HEK293T (cell line): ENCODE results near the gene HS3ST3B1.

Experiments used
- CTCF ChIA-PET: fragments of 350-600 bp; formaldehyde crosslinking; extraction: SDS; loops from one replicate; lab custom pipeline; 2021; ENCODE audit warnings: antibody characterized with exemption, inconsistent platforms; lab: Yijun Ruan, JAX
- POLR2A ChIA-PET: fragments of 350-600 bp; formaldehyde crosslinking; extraction: SDS; loops from one replicate; lab custom pipeline; 2020; ENCODE audit warnings: antibody characterized with exemption, inconsistent platforms; lab: Yijun Ruan, JAX
- DNase-seq: peaks from one replicate; pipeline ENCODE4 v3.0.0; 2012; ENCODE audit warnings: mixed read lengths; ENCODE audit errors: extremely low spot score
- ARNT ChIP-seq: fragments of 450-650 bp; IDR thresholded peaks from 2 replicates; pipeline ENCODE4 v1.6.1; 2017; ENCODE audit warnings: mild to moderate bottlenecking
- BHLHE40 ChIP-seq: fragments of 450-650 bp; IDR thresholded peaks from 2 replicates; pipeline ENCODE4 v1.6.1; 2016; ENCODE audit warnings: mild to moderate bottlenecking, moderate library complexity, borderline replicate concordance
- CTBP1 ChIP-seq: fragments of 450-650 bp; IDR thresholded peaks from 2 replicates; pipeline ENCODE4 v1.6.1; 2016; ENCODE audit warnings: borderline replicate concordance
- ELF4 ChIP-seq: fragments of 450-650 bp; IDR thresholded peaks from 2 replicates; pipeline ENCODE4 v1.6.1; 2017; ENCODE audit warnings: antibody characterized with exemption
- FOXA1 ChIP-seq: fragments of 450-650 bp; IDR thresholded peaks from 2 replicates; pipeline ENCODE4 v1.6.1; 2016; ENCODE audit warnings: mild to moderate bottlenecking
- FOXK2 ChIP-seq: fragments of 450-650 bp; IDR thresholded peaks from 2 replicates; pipeline ENCODE4 v1.6.1; 2016; ENCODE audit warnings: mild to moderate bottlenecking
- FOXM1 ChIP-seq: fragments of 450-650 bp; IDR thresholded peaks from 2 replicates; pipeline ENCODE4 v1.6.1; 2017; ENCODE audit warnings: mild to moderate bottlenecking, borderline replicate concordance
- HDGF ChIP-seq: fragments of 450-650 bp; IDR thresholded peaks from 2 replicates; pipeline ENCODE4 v1.6.1; 2017; ENCODE audit warnings: antibody characterized with exemption, borderline replicate concordance
- L3MBTL2 ChIP-seq: fragments of 450-650 bp; conservative IDR thresholded peaks from 2 replicates; pipeline ENCODE4 v1.6.1; 2016; ENCODE audit warnings: mild to moderate bottlenecking
- LEF1 ChIP-seq: fragments of 450-650 bp; IDR thresholded peaks from 2 replicates; pipeline ENCODE4 v1.6.1; 2017; ENCODE audit warnings: mild to moderate bottlenecking, borderline replicate concordance
- NFRKB ChIP-seq: fragments of 450-650 bp; IDR thresholded peaks from 2 replicates; pipeline ENCODE4 v1.6.1; 2016; ENCODE audit warnings: mild to moderate bottlenecking, moderate library complexity
- SP1 ChIP-seq: fragments of 450-650 bp; IDR thresholded peaks from 2 replicates; pipeline ENCODE4 v1.6.1; 2017
- SUZ12 ChIP-seq: fragments of 450-650 bp; IDR thresholded peaks from 2 replicates; pipeline ENCODE4 v1.6.1; 2016; ENCODE audit warnings: mild to moderate bottlenecking
- TARDBP ChIP-seq: fragments of 450-650 bp; IDR thresholded peaks from 2 replicates; pipeline ENCODE4 v1.6.1; 2016
- ZNF384 ChIP-seq: fragments of 450-650 bp; IDR thresholded peaks from 2 replicates; pipeline ENCODE4 v1.6.1; 2016
- TF ChIP-seq, protein P1 (sequence below): fragments of 450-650 bp; IDR thresholded peaks from 2 replicates; pipeline ENCODE4 v1.6.1; 2016

The HS3ST3B1 gene

DNA sequence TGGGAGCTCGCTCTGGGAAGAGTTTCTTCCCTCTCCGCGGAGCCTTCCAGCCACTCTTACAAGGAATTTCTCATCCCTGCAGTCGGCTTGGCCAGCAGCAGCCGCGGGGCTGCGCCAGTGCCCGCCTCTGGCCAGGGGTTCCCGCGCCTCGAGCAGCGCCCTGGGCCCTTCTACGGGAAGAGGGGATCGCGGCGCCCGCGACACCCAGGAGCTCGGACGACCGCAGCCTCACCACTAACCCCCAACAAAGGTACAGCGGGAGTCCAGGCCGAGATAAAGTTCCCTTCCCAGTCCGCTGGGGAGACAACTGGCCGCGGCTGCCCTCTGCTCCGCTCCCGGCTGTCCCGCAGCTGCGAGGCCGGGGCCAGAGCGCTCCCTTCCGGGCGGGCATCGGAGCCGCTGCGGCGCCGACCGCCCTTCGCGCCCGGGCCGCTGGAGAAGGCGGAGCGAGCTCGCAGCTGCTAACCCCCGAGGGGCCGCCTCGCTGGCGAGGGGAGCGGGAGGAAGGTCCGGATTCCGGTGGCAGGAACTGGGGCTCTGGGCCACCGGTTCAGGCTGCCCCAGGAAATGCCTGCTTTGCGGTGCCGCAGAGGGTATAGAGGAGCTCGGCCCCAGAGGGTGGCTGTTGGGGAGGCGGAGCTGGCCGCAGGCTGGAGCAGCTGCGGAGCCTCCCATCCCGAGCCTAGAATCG is 3.6 kb upstream of the HS3ST3B1 start:
- peak; percentile 46 for TF ChIP-seq L3MBTL2
- TF ChIP-seq HDGF: no peak
- ChIA-PET CTCF (interaction anchor here (0.6 to 0.7 kb wide), 3 partner anchors 701 to 866 kb away, joined by 3 to 5 read pairs (median 3); no protein-coding TSS in a partner anchor), POLR2A (no interaction called here)
- DNase-seq: peak; percentile 56

DNA sequence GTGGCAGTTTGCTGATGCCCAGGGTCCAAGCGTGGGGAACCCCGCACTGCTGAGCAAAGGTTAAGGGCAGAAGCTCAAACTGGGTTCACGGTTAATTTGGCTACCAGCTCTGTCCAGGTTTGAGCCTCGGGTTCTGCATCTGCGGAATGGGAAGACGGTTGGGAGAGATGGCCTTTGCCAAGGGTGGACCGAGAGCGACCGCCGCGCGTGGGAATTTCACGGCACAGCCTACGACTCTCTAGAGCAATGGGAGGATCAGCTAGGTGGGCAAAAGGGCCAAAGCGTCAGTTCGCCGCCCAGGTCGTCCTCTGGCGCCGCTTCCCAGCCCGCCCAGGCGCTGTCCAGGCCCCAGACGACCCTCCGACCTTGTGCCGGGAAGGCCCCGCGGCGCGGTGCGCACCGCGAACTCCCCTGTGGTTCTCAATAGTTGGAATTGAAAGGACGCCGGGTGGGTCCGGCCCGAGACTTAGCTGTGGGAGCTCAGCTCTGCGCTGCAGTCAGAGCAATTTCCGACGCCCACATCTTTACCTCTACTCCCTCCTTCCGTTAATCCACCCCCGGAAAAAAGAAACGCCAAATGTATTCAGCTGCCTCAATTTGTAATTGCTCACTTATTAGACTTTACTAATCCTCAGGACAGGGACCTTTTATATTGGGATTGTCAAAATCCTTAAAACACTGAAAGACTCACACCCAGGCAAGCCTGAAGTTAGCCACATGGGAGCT is 2.5 kb upstream of the HS3ST3B1 start:
- POLR2A ChIA-PET: no interaction called here
- CTCF ChIA-PET: interaction anchor here (1.0 kb wide), 1 partner anchor 10 kb away, joined by 3 read pairs; no protein-coding TSS in a partner anchor
- DNase-seq: no peak
- TF ChIP-seq BHLHE40 (no peak), NFRKB (no peak), TARDBP (no peak), L3MBTL2 (no peak), SUZ12 (no peak), FOXA1 (no peak), ELF4 (no peak), ARNT (no peak)
- TF ChIP-seq, protein P1, sequence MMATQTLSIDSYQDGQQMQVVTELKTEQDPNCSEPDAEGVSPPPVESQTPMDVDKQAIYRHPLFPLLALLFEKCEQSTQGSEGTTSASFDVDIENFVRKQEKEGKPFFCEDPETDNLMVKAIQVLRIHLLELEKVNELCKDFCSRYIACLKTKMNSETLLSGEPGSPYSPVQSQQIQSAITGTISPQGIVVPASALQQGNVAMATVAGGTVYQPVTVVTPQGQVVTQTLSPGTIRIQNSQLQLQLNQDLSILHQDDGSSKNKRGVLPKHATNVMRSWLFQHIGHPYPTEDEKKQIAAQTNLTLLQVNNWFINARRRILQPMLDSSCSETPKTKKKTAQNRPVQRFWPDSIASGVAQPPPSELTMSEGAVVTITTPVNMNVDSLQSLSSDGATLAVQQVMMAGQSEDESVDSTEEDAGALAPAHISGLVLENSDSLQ: no peak

DNA sequence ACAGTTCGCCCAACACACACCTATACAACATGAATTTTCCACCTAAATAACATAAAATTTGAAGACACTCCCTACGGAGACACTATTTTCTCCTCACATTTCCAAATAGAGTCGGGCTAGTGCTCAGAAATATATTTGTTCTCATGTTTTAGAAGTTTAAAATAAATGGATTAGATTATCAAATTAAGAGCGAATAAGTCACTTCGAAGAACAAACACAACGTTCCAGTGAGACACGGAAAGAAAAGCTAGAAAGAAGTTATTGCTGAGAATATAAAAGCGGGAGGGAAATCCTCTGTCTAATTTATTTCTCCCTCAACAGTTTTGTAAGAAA is 2.0 kb upstream of the HS3ST3B1 start:
- no peak for TF ChIP-seq ZNF384
- TF ChIP-seq ELF4: no peak
- TF ChIP-seq FOXK2: no peak
- TF ChIP-seq L3MBTL2: no peak
- no peak for TF ChIP-seq LEF1
- no peak for TF ChIP-seq ARNT
- no peak for TF ChIP-seq TARDBP
- TF ChIP-seq SUZ12: no peak
- no peak for TF ChIP-seq SP1
- TF ChIP-seq CTBP1: no peak
- TF ChIP-seq, protein P1: no peak
- no peak for TF ChIP-seq NFRKB
- no peak for TF ChIP-seq HDGF
- no peak for TF ChIP-seq FOXA1
- no peak for TF ChIP-seq FOXM1
- TF ChIP-seq BHLHE40: no peak

DNA sequence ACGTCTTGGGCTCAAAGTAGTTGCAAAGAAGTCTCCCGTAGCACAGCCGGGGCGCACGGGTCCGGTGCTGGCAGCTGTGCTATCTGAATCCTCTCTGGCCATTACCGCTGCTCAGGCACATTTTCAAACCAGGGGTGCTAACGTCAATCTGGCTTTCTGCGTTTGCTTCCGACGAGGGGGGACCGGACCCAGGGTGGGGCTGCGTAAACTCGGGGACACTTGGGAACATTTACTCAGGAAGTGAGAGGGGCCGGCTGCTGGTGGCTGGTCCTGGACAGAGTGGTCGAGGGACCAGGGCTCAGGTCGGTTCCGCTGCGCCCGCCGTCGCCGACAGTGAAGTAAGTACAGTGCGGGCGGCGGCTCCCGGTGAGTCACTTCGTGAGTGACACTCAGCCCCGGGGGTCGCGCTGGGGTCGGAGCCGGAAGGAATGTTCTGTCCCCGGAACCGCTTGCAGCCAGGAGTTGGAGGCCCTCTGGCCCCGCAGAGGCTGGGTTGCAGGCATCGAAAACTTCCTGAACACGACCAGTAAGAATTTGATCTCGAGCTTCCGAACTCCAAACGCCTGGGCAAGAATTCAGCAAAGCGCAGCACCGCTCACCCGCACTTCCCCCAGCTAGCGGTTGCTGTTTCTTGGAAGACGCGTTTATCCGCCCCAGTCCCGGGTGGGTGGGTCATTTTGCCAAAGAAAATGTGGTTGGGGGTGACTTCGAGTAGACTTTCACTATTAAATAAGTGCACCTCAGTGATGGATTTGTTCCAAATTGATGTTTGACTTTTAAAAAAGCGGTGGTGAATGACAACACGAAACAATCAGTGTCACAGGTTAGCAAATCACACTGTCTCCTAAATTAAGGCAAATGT is 1.4 kb upstream of the HS3ST3B1 start:
- ChIA-PET CTCF (interaction anchor here (1.0 kb wide), 1 partner anchor 9 kb away, joined by 3 read pairs; no protein-coding TSS in a partner anchor), POLR2A (no interaction called here)
- TF ChIP-seq SP1 (no peak), L3MBTL2 (peak; percentile 26; the same call in 1 of the 2 replicates)
- TF ChIP-seq, protein P1: peak; percentile 85
- peak; percentile 26 for DNase-seq

More for the DNA sequence above, 2.0 kb upstream of the HS3ST3B1 start:
- ChIA-PET POLR2A (no interaction called here), CTCF (interaction anchor here (1.0 kb wide), 1 partner anchor 10 kb away, joined by 3 read pairs; no protein-coding TSS in a partner anchor)
- DNase-seq: no peak

DNA sequence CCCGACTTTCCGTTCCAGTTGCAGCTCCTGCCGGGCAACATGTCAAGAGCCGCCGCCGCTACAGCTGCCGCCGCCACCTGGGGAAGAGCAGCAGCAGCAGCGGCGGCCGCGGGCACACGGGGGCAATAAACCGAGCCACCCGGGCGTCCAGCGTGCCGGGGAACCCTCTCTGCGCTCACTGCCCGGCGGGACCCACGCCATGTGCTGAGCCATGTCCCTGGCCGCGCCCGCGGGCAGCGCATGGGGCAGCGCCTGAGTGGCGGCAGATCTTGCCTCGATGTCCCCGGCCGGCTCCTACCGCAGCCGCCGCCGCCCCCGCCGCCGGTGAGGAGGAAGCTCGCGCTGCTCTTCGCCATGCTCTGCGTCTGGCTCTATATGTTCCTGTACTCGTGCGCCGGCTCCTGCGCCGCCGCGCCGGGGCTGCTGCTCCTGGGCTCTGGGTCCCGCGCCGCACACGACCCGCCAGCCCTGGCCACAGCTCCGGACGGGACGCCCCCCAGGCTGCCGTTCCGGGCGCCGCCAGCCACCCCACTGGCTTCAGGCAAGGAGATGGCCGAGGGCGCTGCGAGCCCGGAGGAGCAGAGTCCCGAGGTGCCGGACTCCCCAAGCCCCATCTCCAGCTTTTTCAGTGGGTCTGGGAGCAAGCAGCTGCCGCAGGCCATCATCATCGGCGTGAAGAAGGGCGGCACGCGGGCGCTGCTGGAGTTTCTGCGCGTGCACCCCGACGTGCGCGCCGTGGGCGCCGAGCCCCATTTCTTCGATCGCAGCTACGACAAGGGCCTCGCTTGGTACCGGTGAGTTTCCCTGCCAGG is 604 bp downstream of the HS3ST3B1 start:
- TF ChIP-seq ELF4: no peak
- TF ChIP-seq, protein P1: no peak
- no peak for TF ChIP-seq FOXM1
- TF ChIP-seq SUZ12: no peak
- peak; percentile 48 for TF ChIP-seq L3MBTL2
- CTCF ChIA-PET: interaction anchor here (0.6 to 1.6 kb wide), 6 partner anchors 322 to 707 kb away, joined by 3 to 4 read pairs (median 3); no protein-coding TSS in a partner anchor
- no peak for DNase-seq
- POLR2A ChIA-PET: interaction anchor here (0.6 to 2.0 kb wide), 14 partner anchors 8 to 1283 kb away, joined by 3 to 16 read pairs (median 3); partner anchors contain the start of gene ELAC2
